AG08396 (cell line): ENCODE results near the gene ZNF211.

Experiments used
- DNase-seq: peaks from one replicate; pipeline ENCODE4 v3.0.0; 2012; ENCODE audit warnings: low spot score, mixed read lengths

ZNF211 gene

GRCh38 chr19:57632987-57633831 lies at the start of gene ZNF211:
Gene ZNF211 (plus strand): TSS chr19:57633168. CDS start chr19:57633347, 179 bp downstream.
- DNase-seq = peak; percentile 97

- peak; percentile 95 for DNase-seq
Observed at GRCh38 chr19:57583521-57584416, 49.2 kb upstream of the ZNF211 start, which contains the start of gene ZIK1. Gene ZIK1 (plus strand): TSS chr19:57584145. CDS start chr19:57584357, 212 bp downstream.

- DNase-seq = peak; percentile 78
Observed at GRCh38 chr19:57587529-57587928, 45.4 kb upstream of the ZNF211 start.

- no peak for DNase-seq
Observed at GRCh38 chr19:57599377-57599760, 33.6 kb upstream of the ZNF211 start.

- DNase-seq = peak; percentile 93
Observed at GRCh38 chr19:57599761-57600383, 33.1 kb upstream of the ZNF211 start, which contains the start of gene ZNF530. Gene ZNF530 (plus strand): TSS chr19:57599885. CDS start chr19:57604346, 4,461 bp downstream.

GRCh38 chr19:57606931-57607330 lies 26.0 kb upstream of the ZNF211 start:
- no peak for DNase-seq

- DNase-seq = no peak
Observed at GRCh38 chr19:57611113-57611512, 21.9 kb upstream of the ZNF211 start.

GRCh38 chr19:57613941-57614743 lies 18.8 kb upstream of the ZNF211 start, which contains the start of gene ZNF134:
Gene ZNF134 (plus strand): TSS chr19:57614242. CDS start chr19:57619469, 5,227 bp downstream.
- peak; percentile 97 for DNase-seq

- DNase-seq = no peak
Observed at GRCh38 chr19:57615346-57615745, 17.6 kb upstream of the ZNF211 start.

GRCh38 chr19:57620673-57621348 lies 12.2 kb upstream of the ZNF211 start:
- no peak for DNase-seq

GRCh38 chr19:57623091-57623490 lies 9.9 kb upstream of the ZNF211 start:
- DNase-seq = no peak

- no peak for DNase-seq
Observed at GRCh38 chr19:57633832-57634131, 814 bp downstream of the ZNF211 start.

- DNase-seq = no peak
Observed at GRCh38 chr19:57637379-57637778, 4.4 kb downstream of the ZNF211 start.

- no peak for DNase-seq
Observed at GRCh38 chr19:57641715-57642234, 8.8 kb downstream of the ZNF211 start.

GRCh38 chr19:57642396-57643046 lies 9.6 kb downstream of the ZNF211 start:
- DNase-seq = no peak

- DNase-seq = no peak
Observed at GRCh38 chr19:57643734-57644133, 10.8 kb downstream of the ZNF211 start.

- DNase-seq = no peak
Observed at GRCh38 chr19:57648331-57649003, 15.5 kb downstream of the ZNF211 start.

- no peak for DNase-seq
Observed at GRCh38 chr19:57651654-57651996, 18.7 kb downstream of the ZNF211 start.

GRCh38 chr19:57653689-57654088 lies 20.7 kb downstream of the ZNF211 start:
- DNase-seq = no peak

- no peak for DNase-seq
Observed at GRCh38 chr19:57655443-57655842, 22.5 kb downstream of the ZNF211 start.
